ENCODE data around the gene RNF6. TPM values are rescaled to one million over a fixed set of nuclear protein-coding genes. Genes with fewer than 3 reads are reported as not detected.
A peak's percentile ranks its signal among the peaks of the same experiment; 100 is the strongest.

Gene RNF6
- polyA plus RNA-seq, 1 donor from 2014 or later: 15.8 TPM

DNA sequence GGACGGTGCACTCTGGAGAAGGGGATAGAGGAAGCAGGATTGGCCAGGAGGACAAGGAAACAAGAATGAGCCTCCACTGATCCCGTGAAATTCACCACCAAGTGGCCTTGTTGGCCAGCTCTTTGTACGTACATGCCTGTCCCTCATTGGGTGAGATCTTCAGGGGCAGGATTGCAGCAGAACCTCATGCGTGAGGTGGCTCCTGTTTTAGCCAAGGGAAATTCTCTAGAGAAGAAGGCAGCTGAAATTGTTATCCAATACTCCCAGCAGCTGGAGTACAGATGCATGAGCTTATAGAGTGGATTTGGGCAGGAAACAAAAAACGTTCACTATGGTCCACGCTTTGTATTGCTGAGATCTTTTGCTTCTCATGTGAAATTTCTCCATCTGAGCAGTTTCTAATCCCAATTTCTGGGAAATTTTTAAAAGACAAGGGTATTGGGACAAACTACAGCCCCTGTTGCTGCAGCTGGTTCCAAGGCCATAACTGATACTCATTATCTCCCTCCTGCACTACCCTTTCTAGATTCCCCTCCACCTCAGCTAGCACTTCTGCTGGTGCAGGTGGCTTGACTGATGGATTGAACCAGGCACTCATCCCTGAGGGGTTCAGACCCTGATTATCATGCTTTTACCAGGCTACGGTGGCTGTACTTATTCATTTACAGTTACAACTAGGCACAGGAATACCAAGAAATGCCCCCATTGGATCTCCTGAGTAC, 3.9 kb upstream of the RNF6 start:
- no peak overlapping the region for H3K27ac ChIP-seq (ENCODE audit: low read length)

DNA sequence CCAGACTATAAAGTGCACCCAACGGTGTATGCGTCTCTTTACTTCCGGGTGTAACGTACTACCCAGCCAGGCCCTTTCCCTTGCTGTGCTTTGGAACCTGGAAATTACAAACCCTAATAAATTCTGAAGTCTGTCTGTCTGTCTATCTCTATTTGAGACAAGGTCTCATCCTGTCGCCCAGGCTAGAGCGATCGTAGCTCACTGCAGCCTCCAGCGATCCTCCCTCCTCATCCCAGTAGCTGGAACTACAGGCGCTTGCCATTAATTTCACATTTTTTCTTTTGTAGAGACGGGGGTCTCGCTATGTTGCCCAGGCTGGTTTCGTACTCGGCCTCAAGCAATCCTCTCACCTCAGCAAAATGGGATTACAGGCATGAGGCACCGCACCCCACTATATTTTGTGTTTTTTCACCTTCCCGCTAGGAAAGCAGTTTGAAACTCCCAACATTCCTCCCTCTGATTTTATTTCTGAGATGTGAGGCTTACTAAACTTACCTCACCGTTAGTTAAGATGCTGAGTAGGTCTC, 469 bp upstream of the RNF6 start:
- H3K9me2 ChIP-seq (ENCODE audit: insufficient read depth, low read length): no peaks in the 10 kb centered on the region
- peak overlapping the region; percentile 66 for H3K4me2 ChIP-seq (ENCODE audit: low read length)
- H3K4me3 ChIP-seq (ENCODE audit: low read length): peak overlapping the region; percentile 88
- peaks cover 23% of the 10 kb centered on the region for H3K79me2 ChIP-seq (replicated peaks; ENCODE audit: insufficient read depth, low read length)
- peak overlapping the region; percentile 95 for H2AFZ ChIP-seq (ENCODE audit: low read depth, low read length)
- peak overlapping the region; percentile 94 for H3K9ac ChIP-seq (ENCODE audit: low read length)
- no peaks in the 10 kb centered on the region for H3K27me3 ChIP-seq (ENCODE audit: insufficient read depth, low read depth, low read length)
- TF ChIP-seq RAD21 (conservative IDR thresholded peaks at IDR 0.05) (no peak), MXI1 (conservative IDR thresholded peaks at IDR 0.05; ENCODE audit: poor library complexity, severe bottlenecking) (no peak), SMC3 (conservative IDR thresholded peaks at IDR 0.05; ENCODE audit: poor library complexity) (no peak), EZH2 (IDR thresholded peaks at IDR 0.05; ENCODE audit: borderline replicate concordance, insufficient read depth, low read length, poor library complexity, severe bottlenecking) (no peak), POLR2AphosphoS5 (IDR thresholded peaks at IDR 0.05) (no peak), TAF1 (IDR thresholded peaks at IDR 0.05; ENCODE audit: low read depth) (no peak), EP300 (conservative IDR thresholded peaks at IDR 0.05; ENCODE audit: poor library complexity, severe bottlenecking) (no peak)
- TF ChIP-seq, protein P1, sequence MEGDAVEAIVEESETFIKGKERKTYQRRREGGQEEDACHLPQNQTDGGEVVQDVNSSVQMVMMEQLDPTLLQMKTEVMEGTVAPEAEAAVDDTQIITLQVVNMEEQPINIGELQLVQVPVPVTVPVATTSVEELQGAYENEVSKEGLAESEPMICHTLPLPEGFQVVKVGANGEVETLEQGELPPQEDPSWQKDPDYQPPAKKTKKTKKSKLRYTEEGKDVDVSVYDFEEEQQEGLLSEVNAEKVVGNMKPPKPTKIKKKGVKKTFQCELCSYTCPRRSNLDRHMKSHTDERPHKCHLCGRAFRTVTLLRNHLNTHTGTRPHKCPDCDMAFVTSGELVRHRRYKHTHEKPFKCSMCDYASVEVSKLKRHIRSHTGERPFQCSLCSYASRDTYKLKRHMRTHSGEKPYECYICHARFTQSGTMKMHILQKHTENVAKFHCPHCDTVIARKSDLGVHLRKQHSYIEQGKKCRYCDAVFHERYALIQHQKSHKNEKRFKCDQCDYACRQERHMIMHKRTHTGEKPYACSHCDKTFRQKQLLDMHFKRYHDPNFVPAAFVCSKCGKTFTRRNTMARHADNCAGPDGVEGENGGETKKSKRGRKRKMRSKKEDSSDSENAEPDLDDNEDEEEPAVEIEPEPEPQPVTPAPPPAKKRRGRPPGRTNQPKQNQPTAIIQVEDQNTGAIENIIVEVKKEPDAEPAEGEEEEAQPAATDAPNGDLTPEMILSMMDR (IDR thresholded peaks at IDR 0.05; ENCODE audit: poor library complexity, severe bottlenecking): no peak
- TF ChIP-seq, protein P2, sequence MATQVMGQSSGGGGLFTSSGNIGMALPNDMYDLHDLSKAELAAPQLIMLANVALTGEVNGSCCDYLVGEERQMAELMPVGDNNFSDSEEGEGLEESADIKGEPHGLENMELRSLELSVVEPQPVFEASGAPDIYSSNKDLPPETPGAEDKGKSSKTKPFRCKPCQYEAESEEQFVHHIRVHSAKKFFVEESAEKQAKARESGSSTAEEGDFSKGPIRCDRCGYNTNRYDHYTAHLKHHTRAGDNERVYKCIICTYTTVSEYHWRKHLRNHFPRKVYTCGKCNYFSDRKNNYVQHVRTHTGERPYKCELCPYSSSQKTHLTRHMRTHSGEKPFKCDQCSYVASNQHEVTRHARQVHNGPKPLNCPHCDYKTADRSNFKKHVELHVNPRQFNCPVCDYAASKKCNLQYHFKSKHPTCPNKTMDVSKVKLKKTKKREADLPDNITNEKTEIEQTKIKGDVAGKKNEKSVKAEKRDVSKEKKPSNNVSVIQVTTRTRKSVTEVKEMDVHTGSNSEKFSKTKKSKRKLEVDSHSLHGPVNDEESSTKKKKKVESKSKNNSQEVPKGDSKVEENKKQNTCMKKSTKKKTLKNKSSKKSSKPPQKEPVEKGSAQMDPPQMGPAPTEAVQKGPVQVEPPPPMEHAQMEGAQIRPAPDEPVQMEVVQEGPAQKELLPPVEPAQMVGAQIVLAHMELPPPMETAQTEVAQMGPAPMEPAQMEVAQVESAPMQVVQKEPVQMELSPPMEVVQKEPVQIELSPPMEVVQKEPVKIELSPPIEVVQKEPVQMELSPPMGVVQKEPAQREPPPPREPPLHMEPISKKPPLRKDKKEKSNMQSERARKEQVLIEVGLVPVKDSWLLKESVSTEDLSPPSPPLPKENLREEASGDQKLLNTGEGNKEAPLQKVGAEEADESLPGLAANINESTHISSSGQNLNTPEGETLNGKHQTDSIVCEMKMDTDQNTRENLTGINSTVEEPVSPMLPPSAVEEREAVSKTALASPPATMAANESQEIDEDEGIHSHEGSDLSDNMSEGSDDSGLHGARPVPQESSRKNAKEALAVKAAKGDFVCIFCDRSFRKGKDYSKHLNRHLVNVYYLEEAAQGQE (IDR thresholded peaks at IDR 0.05; ENCODE audit: borderline replicate concordance): no peak
- H4K20me1 ChIP-seq (ENCODE audit: insufficient read depth): no peaks in the 10 kb centered on the region
- no peaks in the 10 kb centered on the region for H3F3A ChIP-seq (ENCODE audit: insufficient read depth, low read length, poor library complexity, severe bottlenecking)
- no peaks in the 10 kb centered on the region for H3K36me3 ChIP-seq (ENCODE audit: insufficient read depth, low read length)
- no peaks in the 10 kb centered on the region for H3K9me3 ChIP-seq (ENCODE audit: low read length)
- peak overlapping the region; percentile 94 for H3K27ac ChIP-seq (ENCODE audit: low read length)

More for the DNA sequence above, 3.9 kb upstream of the RNF6 start:
- no peaks in the 10 kb centered on the region for H3K9me3 ChIP-seq (ENCODE audit: low read length)
- H3K79me2 ChIP-seq (replicated peaks; ENCODE audit: insufficient read depth, low read length): peaks cover 2% of the 10 kb centered on the region
- H2AFZ ChIP-seq (ENCODE audit: low read depth, low read length): no peak overlapping the region
- TF ChIP-seq MXI1 (conservative IDR thresholded peaks at IDR 0.05; ENCODE audit: poor library complexity, severe bottlenecking) (no peak), RAD21 (conservative IDR thresholded peaks at IDR 0.05) (no peak), EP300 (conservative IDR thresholded peaks at IDR 0.05; ENCODE audit: poor library complexity, severe bottlenecking) (no peak), EZH2 (IDR thresholded peaks at IDR 0.05; ENCODE audit: borderline replicate concordance, insufficient read depth, low read length, poor library complexity, severe bottlenecking) (no peak), TAF1 (IDR thresholded peaks at IDR 0.05; ENCODE audit: low read depth) (no peak), POLR2AphosphoS5 (IDR thresholded peaks at IDR 0.05) (no peak), SMC3 (conservative IDR thresholded peaks at IDR 0.05; ENCODE audit: poor library complexity) (no peak)
- TF ChIP-seq, protein P1 (IDR thresholded peaks at IDR 0.05; ENCODE audit: poor library complexity, severe bottlenecking): no peak
- TF ChIP-seq, protein P2 (IDR thresholded peaks at IDR 0.05; ENCODE audit: borderline replicate concordance): no peak
- H3K27me3 ChIP-seq (ENCODE audit: insufficient read depth, low read depth, low read length): no peaks in the 10 kb centered on the region
- H3K4me2 ChIP-seq (ENCODE audit: low read length): no peak overlapping the region
- H3K36me3 ChIP-seq (ENCODE audit: insufficient read depth, low read length): no peaks in the 10 kb centered on the region
- H3F3A ChIP-seq (ENCODE audit: insufficient read depth, low read length, poor library complexity, severe bottlenecking): no peaks in the 10 kb centered on the region
- H3K4me3 ChIP-seq (ENCODE audit: low read length): no peak overlapping the region
- no peaks in the 10 kb centered on the region for H4K20me1 ChIP-seq (ENCODE audit: insufficient read depth)
- no peak overlapping the region for H3K9ac ChIP-seq (ENCODE audit: low read length)
- H3K9me2 ChIP-seq (ENCODE audit: insufficient read depth, low read length): no peaks in the 10 kb centered on the region

All from neural cell (in vitro differentiated cells).